GM18499 (cell line): ENCODE results near the gene SPR.
A peak's percentile ranks its signal among the peaks of the same experiment; 100 is the strongest.

ENCODE experiments used
- ATAC-seq: cut with Tn5 transposase; IDR thresholded peaks from one replicate; pipeline ENCODE4 v1.9.1; 2021; ENCODE audit warnings: moderate number of reproducible peaks; ENCODE audit not compliant: insufficient read depth, unreplicated experiment

The SPR gene

GRCh38 chr2:72887032-72887739, at the start of gene SPR:
SPR (plus strand) TSS chr2:72887408; CDS start chr2:72887433, 25 bp downstream.
- ATAC-seq, result no peak

GRCh38 chr2:72840066-72840465, 47.1 kb upstream of the SPR start:
- ATAC-seq, result no peak

DNA sequence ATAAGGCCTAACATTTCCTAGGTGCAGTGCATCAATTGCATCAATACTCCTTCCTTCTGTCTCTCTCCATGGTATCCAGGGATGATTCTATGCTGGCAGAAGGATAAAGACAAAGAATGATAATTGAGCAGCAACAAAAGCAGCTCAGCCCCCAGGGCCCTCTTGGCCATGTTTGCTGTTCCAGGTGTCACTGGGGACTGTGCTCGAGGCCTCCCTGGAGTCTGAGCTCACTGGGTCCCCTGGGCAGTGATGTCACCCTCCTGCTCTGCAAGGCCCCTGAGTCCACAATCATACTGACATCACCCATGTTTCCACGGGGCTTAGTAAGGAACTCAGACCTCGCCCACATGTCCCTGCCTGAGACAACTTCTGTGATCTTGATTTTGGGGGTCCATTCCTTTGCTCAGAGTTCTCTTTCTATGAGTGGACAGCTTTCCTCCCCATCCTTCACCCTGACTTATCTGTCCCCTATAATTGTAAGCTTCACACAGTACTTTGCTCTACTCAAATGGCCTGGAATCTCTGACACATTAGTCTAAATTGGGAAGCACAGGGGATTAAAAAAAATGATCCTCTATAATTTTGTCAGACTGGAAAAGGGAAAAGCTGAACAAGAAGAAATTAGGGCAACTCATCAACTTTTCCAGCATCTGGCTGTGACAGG, 45.6 kb upstream of the SPR start:
- ATAC-seq, result no peak

DNA sequence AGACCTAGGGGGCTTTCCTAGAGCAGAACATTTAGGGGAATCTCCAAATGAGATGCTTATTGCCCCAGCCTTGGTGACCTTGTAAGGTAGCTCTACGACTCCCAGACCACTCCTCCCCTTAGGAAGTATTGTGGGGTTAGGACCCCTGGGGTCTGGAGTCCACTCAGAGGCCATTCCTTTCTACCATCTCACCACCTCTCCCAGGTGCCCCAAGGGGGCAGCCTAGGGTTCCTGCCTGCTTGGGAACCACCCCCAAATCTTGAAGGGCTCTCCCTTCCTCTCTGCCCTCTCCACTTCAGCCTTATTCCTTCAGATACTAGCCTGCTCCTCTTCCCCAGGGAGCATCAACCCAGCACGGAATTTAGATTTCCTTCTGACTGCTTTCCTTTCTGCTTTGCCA, 43.9 kb upstream of the SPR start:
- ATAC-seq, result no peak

DNA sequence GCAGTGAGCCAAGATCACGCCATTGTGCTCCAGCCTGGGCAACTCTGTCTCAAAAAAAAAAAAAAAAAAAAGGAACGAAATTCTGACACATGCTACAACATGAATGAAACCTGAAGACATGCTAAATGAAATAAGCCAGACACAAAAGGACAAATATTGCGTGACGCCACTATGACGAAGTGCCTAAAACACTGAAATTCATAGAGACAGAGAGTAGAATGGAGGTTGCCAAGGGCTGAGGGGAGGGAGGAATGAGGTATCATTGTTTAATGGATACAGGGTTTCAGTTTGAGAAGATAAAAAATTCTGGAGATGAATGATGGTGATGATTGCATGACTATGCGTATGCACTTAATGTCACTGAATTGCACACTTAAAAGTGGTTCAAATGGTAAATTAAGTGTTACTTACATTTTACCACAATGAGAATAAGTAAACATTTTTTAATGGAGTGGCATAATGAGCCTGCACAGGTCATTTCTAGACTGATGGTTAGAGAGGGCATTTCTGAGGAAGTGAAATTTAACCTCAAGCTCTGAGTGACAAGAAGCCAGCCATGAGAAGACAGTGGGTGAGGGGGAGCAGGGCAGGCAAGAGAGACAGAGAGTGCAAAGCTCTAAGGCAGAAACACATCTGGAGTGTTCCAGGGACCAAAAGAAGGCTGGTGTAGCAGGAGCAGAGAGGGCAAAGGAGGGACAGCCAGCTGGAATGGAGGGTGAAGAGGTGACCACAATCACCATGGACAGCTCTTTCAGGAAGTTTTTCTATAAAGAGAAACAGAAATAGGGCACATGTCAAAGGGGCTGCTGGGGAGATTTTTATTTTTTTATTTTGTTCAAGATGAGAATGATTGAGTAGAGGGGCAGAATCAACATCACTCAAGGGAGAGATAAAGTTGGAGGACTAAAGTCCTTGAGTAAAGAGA, 40.8 kb upstream of the SPR start:
- no peak for ATAC-seq

GRCh38 chr2:72847534-72848315, 39.5 kb upstream of the SPR start:
- ATAC-seq, result no peak

DNA sequence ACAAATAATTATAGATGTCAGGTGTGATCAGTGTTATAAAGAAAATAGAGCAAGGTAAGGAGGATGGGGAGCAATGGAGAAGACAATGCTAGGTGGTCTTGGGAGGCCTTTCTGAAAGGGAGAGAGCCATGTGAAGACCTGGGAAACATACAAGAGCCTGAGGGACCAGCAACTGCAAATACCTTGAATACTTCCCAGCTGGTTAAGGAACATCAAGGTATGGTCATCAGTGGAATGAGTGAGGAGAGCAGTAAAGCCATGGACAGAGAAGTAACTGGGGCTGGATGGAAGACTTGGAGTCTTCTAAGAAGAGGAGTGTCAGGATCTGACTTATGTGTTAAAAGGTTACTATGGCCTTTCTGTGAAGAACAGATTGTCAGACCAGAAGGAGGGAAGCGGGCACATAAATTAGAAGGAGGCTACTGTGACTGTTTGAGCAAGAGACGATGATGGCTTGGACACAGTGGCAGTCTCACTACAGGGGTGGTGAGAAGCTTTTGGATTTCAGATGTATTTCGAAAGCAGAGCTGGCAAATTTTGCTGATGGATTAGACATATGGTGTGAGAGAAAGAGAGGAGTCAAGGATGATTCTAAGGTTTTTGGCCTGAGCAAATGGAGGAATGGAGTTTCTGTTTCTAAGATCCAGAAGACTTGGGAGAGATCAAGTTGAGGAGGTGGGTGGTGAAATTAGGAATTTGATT, 38.6 kb upstream of the SPR start:
- ATAC-seq, result no peak

DNA sequence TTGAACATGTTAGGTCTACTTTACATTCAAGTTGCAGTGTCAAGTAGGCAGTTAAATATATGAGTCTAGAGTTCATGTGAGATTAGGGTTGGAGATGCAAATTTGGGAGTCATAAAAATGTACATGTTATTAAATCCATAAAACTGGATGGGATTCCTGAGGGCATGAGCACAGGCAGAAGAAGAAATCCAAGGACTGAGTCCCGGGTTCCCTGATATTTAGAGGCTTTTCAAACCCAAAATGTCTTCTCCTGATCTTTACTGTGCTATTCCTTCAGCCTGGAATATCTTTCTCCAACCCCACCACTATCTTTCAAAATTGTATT, 38.1 kb upstream of the SPR start:
- no peak for ATAC-seq

GRCh38 chr2:72851333-72851732, 35.9 kb upstream of the SPR start:
- ATAC-seq, result no peak

GRCh38 chr2:72859831-72860262, 27.4 kb upstream of the SPR start:
- no peak for ATAC-seq

DNA sequence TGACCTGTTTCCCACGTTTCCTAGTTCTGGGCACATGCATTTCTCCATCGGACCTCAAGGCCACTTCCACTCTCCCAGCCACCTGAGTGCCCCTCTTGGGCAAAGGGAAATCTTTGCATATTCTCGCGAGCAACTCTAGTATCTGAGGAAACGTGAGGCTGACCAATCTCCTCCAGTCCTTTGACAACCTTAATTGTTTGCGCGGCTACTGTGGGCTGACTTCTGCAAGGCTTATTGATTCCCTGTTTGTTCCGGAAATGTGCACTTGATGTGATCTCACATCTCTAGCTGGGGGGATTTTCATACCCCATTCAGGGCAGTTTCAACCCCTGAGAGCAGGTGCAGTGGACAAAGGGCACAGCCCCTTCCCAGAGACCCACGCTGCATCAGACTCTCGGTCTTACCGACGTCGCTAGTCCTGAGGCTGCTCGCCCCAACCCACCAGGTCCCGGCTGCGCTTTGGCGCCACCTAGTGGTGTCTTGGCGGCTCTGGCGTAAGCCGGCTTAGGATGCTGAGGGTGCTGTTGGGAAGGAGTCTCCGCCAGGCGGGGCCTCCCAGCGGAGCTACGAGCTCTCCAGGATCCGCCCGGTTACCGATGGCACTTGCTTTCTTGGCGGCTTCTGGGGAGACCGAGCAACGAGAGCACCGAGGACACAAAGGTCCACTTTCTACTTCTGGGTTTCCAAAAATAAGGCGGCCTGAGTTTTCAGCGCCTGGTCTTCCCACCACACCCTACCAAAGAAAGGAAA, 24.8 kb upstream of the SPR start:
- ATAC-seq, result peak; percentile 45

- no peak for ATAC-seq
These were observed 24.2 kb upstream of the SPR start for GRCh38 chr2:72863046-72863445.

GRCh38 chr2:72864500-72864899, 22.7 kb upstream of the SPR start:
- peak; percentile 57 for ATAC-seq

- no peak for ATAC-seq
These were observed 16.1 kb upstream of the SPR start for GRCh38 chr2:72871060-72871459.

- ATAC-seq, result no peak
These were observed 15.3 kb upstream of the SPR start for GRCh38 chr2:72871880-72872279.

GRCh38 chr2:72883356-72883962, 3.7 kb upstream of the SPR start:
- ATAC-seq, result no peak

GRCh38 chr2:72886505-72887031, 640 bp upstream of the SPR start:
- no peak for ATAC-seq

DNA sequence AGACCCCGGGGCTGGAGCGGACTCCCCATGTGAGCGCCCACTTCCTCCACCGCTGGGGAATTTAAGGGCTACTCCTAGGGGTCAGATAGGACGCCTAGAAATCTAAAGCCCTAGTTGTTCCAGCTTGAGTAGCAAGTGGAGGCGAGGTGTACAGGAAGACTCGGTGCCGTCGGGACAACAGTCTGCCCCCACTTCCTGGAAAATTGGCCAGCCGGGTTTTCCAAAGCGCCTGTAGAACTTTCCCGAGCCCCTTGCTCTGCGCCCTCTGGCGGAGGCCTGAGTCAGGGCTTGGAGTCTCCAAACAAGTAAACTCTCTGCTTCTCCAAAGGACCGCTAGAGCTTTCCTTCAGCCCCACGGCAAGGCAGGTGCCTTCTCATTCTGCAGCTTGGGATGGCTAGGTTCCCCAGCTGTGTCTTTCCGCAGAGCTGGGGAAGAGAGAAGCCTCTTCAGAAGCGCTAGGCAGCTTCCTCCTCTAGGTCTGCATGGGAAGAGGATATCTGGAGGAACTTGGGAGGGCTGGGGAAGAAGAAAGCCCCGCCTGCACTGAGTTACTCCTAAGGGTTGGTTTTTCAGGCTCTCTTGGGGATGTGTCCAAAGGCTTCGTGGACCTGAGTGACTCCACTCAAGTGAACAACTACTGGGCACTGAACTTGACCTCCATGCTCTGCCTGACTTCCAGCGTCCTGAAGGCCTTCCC, 681 bp downstream of the SPR start:
- ATAC-seq, result no peak
